ENCODE measurements around the gene BTN2A1. TPM values are rescaled to one million over a fixed set of nuclear protein-coding genes. Genes with fewer than 3 reads are reported as not detected.

BTN2A1 gene
- total RNA-seq, 4 donors from 2014 or later = 6.2 to 9.7 (median 8.1) TPM

- Histone ChIP-seq H3K4me1 (no peaks in the 10 kb centered on the region), H3K9me3 (no peaks in the 10 kb centered on the region), H3K27me3 (no peaks in the 10 kb centered on the region), H3K27ac (no peak overlapping the region), H3K4me3 (no peak overlapping the region), H3K36me3 (no peaks in the 10 kb centered on the region)
- ATAC-seq (no peak), DNase-seq (no peak)
- intact Hi-C loops (cut with DNase I; ENCODE audit: low total_unique reads) = no loop called here
- in situ Hi-C loops (cut with MboI; ENCODE audit: low sequenced_read_pairs in 4 of 4) = no loop called here
- TF ChIP-seq POLR2A (IDR thresholded peaks at IDR 0.05) (no peak), CTCF (IDR thresholded peaks at IDR 0.05 in 4 of 5, conservative IDR thresholded peaks at IDR 0.05 in 1 of 5) (no peak)
Observed at GRCh38 chr6:26475823-26476729, 18.3 kb downstream of the BTN2A1 start.

- ATAC-seq = no peak
- no peak for TF ChIP-seq CTCF (IDR thresholded peaks at IDR 0.05 in 4 of 5, conservative IDR thresholded peaks at IDR 0.05 in 1 of 5)
- TF ChIP-seq POLR2A (IDR thresholded peaks at IDR 0.05) = no peak
- no peaks in the 10 kb centered on the region for H3K9me3 ChIP-seq
- H3K36me3 ChIP-seq = no peaks in the 10 kb centered on the region
- in situ Hi-C loops (cut with MboI; ENCODE audit: low sequenced_read_pairs in 4 of 4) (no loop called here), intact Hi-C loops (cut with DNase I; ENCODE audit: low total_unique reads) (no loop called here)
- H3K4me3 ChIP-seq = no peak overlapping the region
- no peaks in the 10 kb centered on the region for H3K4me1 ChIP-seq
- no peak overlapping the region for H3K27ac ChIP-seq
- no peak for DNase-seq
- H3K27me3 ChIP-seq = no peaks in the 10 kb centered on the region
Observed at GRCh38 chr6:26476896-26477295, 19.1 kb downstream of the BTN2A1 start.

- no peak overlapping the region for H3K27ac ChIP-seq
- in situ Hi-C loops (cut with MboI; ENCODE audit: low sequenced_read_pairs in 4 of 4) (no loop called here), intact Hi-C loops (cut with DNase I; ENCODE audit: low total_unique reads) (no loop called here)
- H3K9me3 ChIP-seq = no peaks in the 10 kb centered on the region
- H3K27me3 ChIP-seq = no peaks in the 10 kb centered on the region
- TF ChIP-seq POLR2A (IDR thresholded peaks at IDR 0.05) (no peak), CTCF (IDR thresholded peaks at IDR 0.05 in 4 of 5, conservative IDR thresholded peaks at IDR 0.05 in 1 of 5) (no peak)
- H3K36me3 ChIP-seq = no peaks in the 10 kb centered on the region
- H3K4me1 ChIP-seq = no peaks in the 10 kb centered on the region
- no peak for ATAC-seq
- H3K4me3 ChIP-seq = no peak overlapping the region
- DNase-seq = no peak
Observed at GRCh38 chr6:26477426-26477825, 19.7 kb downstream of the BTN2A1 start.

GRCh38 chr6:26478100-26478984 is 20.6 kb downstream of the BTN2A1 start:
- no peak for TF ChIP-seq CTCF (IDR thresholded peaks at IDR 0.05 in 4 of 5, conservative IDR thresholded peaks at IDR 0.05 in 1 of 5)
- TF ChIP-seq POLR2A (IDR thresholded peaks at IDR 0.05) = no peak
- Histone ChIP-seq H3K27ac (no peak overlapping the region), H3K4me1 (no peaks in the 10 kb centered on the region), H3K4me3 (no peak overlapping the region), H3K9me3 (no peaks in the 10 kb centered on the region), H3K27me3 (no peaks in the 10 kb centered on the region), H3K36me3 (no peaks in the 10 kb centered on the region)
- ATAC-seq (no peak), DNase-seq (no peak)
- in situ Hi-C loops (cut with MboI; ENCODE audit: low sequenced_read_pairs in 4 of 4) (no loop called here), intact Hi-C loops (cut with DNase I; ENCODE audit: low total_unique reads) (no loop called here)
